Neural cell (in vitro differentiated cells): ENCODE measurements around the gene PAK3.

Source experiments
- EP300 ChIP-seq: fragments of 450-650 bp; conservative IDR thresholded peaks from 2 replicates; pipeline ENCODE4 v1.6.1; 2014; ENCODE audit warnings: antibody characterized with exemption, mild to moderate bottlenecking, moderate library complexity; ENCODE audit not compliant: poor library complexity, severe bottlenecking
- EZH2 ChIP-seq: fragments of 200-600, 300-800 bp; shearing (Covaris generic), sonication (generic); IDR thresholded peaks from 2 replicates; pipeline ENCODE4 v1.6.1; 2014; ENCODE audit warnings: antibody characterized with exemption, low read length, borderline replicate concordance, mild to moderate bottlenecking; ENCODE audit not compliant: insufficient read depth, poor library complexity, severe bottlenecking
- POLR2AphosphoS5 ChIP-seq: IDR thresholded peaks from 2 replicates; pipeline ENCODE4 v1.6.1; 2012
- RAD21 ChIP-seq: fragments of 450-650 bp; conservative IDR thresholded peaks from 2 replicates; pipeline ENCODE4 v1.6.1; 2014; ENCODE audit warnings: antibody characterized with exemption, mild to moderate bottlenecking, moderate library complexity
- SMC3 ChIP-seq: fragments of 450-650 bp; conservative IDR thresholded peaks from 2 replicates; pipeline ENCODE4 v1.6.1; 2014; ENCODE audit warnings: antibody characterized with exemption, mild to moderate bottlenecking, moderate library complexity; ENCODE audit not compliant: poor library complexity
- TAF1 ChIP-seq: IDR thresholded peaks from 2 replicates; pipeline ENCODE4 v1.6.1; 2012; ENCODE audit warnings: low read depth
- TF ChIP-seq, protein P1 (sequence below): fragments of 450-650 bp; IDR thresholded peaks from 2 replicates; pipeline ENCODE4 v1.5.1; 2014; ENCODE audit warnings: antibody characterized with exemption, mild to moderate bottlenecking, moderate library complexity; ENCODE audit not compliant: poor library complexity, severe bottlenecking
- TF ChIP-seq, protein P2 (sequence below): IDR thresholded peaks from 2 replicates; pipeline ENCODE4 v1.6.1; 2012; ENCODE audit warnings: borderline replicate concordance

DNA sequence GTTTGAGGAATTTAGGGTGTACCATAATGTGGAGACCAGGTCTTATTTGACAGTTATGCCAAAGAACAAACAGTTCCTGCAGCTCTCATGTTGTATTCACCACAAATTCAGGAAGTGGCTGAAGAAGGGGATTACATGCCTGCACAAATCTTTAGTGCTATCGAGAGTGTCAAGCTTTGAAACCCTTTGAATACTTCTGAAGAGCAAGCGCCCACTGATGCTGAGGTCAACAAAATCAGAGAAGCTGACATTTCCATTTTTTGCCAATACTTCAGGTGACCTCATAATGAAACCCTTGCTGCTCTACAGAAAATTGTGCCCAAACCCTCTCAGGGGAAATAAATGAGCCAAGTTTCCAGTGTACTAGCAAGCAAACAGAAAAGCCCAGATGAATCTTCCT, 28.4 kb downstream of the PAK3 start:
- TF ChIP-seq, protein P1, sequence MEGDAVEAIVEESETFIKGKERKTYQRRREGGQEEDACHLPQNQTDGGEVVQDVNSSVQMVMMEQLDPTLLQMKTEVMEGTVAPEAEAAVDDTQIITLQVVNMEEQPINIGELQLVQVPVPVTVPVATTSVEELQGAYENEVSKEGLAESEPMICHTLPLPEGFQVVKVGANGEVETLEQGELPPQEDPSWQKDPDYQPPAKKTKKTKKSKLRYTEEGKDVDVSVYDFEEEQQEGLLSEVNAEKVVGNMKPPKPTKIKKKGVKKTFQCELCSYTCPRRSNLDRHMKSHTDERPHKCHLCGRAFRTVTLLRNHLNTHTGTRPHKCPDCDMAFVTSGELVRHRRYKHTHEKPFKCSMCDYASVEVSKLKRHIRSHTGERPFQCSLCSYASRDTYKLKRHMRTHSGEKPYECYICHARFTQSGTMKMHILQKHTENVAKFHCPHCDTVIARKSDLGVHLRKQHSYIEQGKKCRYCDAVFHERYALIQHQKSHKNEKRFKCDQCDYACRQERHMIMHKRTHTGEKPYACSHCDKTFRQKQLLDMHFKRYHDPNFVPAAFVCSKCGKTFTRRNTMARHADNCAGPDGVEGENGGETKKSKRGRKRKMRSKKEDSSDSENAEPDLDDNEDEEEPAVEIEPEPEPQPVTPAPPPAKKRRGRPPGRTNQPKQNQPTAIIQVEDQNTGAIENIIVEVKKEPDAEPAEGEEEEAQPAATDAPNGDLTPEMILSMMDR, result no peak
- TF ChIP-seq EP300 (no peak), SMC3 (no peak), EZH2 (no peak), RAD21 (no peak), POLR2AphosphoS5 (no peak), TAF1 (no peak)
- TF ChIP-seq, protein P2, sequence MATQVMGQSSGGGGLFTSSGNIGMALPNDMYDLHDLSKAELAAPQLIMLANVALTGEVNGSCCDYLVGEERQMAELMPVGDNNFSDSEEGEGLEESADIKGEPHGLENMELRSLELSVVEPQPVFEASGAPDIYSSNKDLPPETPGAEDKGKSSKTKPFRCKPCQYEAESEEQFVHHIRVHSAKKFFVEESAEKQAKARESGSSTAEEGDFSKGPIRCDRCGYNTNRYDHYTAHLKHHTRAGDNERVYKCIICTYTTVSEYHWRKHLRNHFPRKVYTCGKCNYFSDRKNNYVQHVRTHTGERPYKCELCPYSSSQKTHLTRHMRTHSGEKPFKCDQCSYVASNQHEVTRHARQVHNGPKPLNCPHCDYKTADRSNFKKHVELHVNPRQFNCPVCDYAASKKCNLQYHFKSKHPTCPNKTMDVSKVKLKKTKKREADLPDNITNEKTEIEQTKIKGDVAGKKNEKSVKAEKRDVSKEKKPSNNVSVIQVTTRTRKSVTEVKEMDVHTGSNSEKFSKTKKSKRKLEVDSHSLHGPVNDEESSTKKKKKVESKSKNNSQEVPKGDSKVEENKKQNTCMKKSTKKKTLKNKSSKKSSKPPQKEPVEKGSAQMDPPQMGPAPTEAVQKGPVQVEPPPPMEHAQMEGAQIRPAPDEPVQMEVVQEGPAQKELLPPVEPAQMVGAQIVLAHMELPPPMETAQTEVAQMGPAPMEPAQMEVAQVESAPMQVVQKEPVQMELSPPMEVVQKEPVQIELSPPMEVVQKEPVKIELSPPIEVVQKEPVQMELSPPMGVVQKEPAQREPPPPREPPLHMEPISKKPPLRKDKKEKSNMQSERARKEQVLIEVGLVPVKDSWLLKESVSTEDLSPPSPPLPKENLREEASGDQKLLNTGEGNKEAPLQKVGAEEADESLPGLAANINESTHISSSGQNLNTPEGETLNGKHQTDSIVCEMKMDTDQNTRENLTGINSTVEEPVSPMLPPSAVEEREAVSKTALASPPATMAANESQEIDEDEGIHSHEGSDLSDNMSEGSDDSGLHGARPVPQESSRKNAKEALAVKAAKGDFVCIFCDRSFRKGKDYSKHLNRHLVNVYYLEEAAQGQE, result no peak
